PC-3 (cell line): ENCODE results near the gene SYNE1. TPM values are rescaled to one million over a fixed set of nuclear protein-coding genes. Genes with fewer than 3 reads are reported as not detected.

ENCODE experiments used
- ATAC-seq: fragments of 200-7000 bp; cut with Tn5 transposase; 2 replicates; pipeline ENCODE4 v1.9.1; 2020; ENCODE audit warnings: mild to moderate bottlenecking, moderate library complexity
- BruUV-seq: library from RNA; stranded (reverse); fragments of 400-500 nt; replicated peaks from 2 replicates; lab custom pipeline; 2021; lab: Mats Ljungman, UMichigan
- CTCF ChIA-PET: fragments of 300-600 bp; sonication (Branson Sonifier 250); formaldehyde crosslinking; loops from one replicate; lab custom pipeline; 2022; ENCODE audit warnings: antibody characterized with exemption; lab: Charles Lee
- POLR2A ChIA-PET: fragments of 300-600 bp; sonication (Branson Sonifier 250); formaldehyde crosslinking; loops from one replicate; lab custom pipeline; 2022; ENCODE audit warnings: antibody characterized with exemption; ENCODE audit not compliant: unreplicated experiment; lab: Charles Lee
- DNase-seq: peaks from one replicate; pipeline ENCODE4 v3.0.0-alpha.2; 2015
- H2AFZ ChIP-seq: fragments of 300-600 bp; sonication (generic); 2 replicates; pipeline ENCODE4 v1.6.0; 2016; ENCODE audit warnings: antibody characterized with exemption, low read length
- H3F3A ChIP-seq: fragments of 300-600 bp; sonication (generic); one replicate; pipeline ENCODE4 v1.6.0; 2017; ENCODE audit warnings: antibody characterized with exemption, low read length, control low read depth, mild to moderate bottlenecking; ENCODE audit not compliant: unreplicated experiment
- H3K27ac ChIP-seq: fragments of 300-600 bp; sonication (generic); 2 replicates; pipeline ENCODE4 v1.5.1; 2016; ENCODE audit warnings: mild to moderate bottlenecking, low read length
- H3K27me3 ChIP-seq: fragments of 300-600 bp; sonication (generic); 2 replicates; pipeline ENCODE4 v1.6.1; 2016; ENCODE audit warnings: low read length, mixed read lengths
- H3K36me3 ChIP-seq: fragments of 300-600 bp; sonication (generic); 2 replicates; pipeline ENCODE4 v1.6.1; 2016; ENCODE audit warnings: low read depth, mixed run types, low read length, mixed read lengths
- H3K4me1 ChIP-seq: fragments of 300-600 bp; sonication (generic); 2 replicates; pipeline ENCODE4 v1.5.1; 2016; ENCODE audit warnings: low read length; ENCODE audit not compliant: insufficient read depth
- H3K4me2 ChIP-seq: fragments of 300-600 bp; sonication (generic); 2 replicates; pipeline ENCODE4 v1.6.0; 2016; ENCODE audit warnings: low read length
- H3K4me3 ChIP-seq: fragments of 300-600 bp; sonication (generic); 2 replicates; pipeline ENCODE4 v1.5.1; 2016; ENCODE audit warnings: mild to moderate bottlenecking, low read length, mixed read lengths
- H3K79me2 ChIP-seq: fragments of 300-600 bp; sonication (generic); 2 replicates; pipeline ENCODE4 v1.6.1; 2017; ENCODE audit warnings: low read length, mixed read lengths
- H3K9ac ChIP-seq: fragments of 300-600 bp; sonication (generic); 2 replicates; pipeline ENCODE4 v1.6.0; 2016; ENCODE audit warnings: mild to moderate bottlenecking, low read length
- H3K9me2 ChIP-seq: fragments of 300-600 bp; sonication (generic); replicated peaks from 2 replicates; pipeline ENCODE4 v1.6.1; 2016; ENCODE audit warnings: mixed run types, low read length, mixed read lengths
- H3K9me3 ChIP-seq: fragments of 300-600 bp; sonication (generic); 2 replicates; pipeline ENCODE4 v1.6.1; 2016; ENCODE audit warnings: low read length, mixed read lengths
- H4K20me1 ChIP-seq: fragments of 300-600 bp; sonication (generic); 2 replicates; pipeline ENCODE4 v1.6.1; 2016; ENCODE audit warnings: low read length, mixed read lengths
- EZH2 ChIP-seq: fragments of 300-600 bp; sonication (generic); IDR thresholded peaks from one replicate; pipeline ENCODE4 v1.6.1; 2017; ENCODE audit warnings: antibody characterized with exemption, mild to moderate bottlenecking, low read length; ENCODE audit not compliant: unreplicated experiment
- EZH2phosphoT487 ChIP-seq: fragments of 300-600 bp; sonication (generic); IDR thresholded peaks from 2 replicates; pipeline ENCODE4 v1.6.1; 2018; ENCODE audit warnings: mild to moderate bottlenecking, antibody characterized with exemption, low read length, borderline replicate concordance
- intact Hi-C: fragments of 100-400 bp; cut with micrococcal nuclease; formaldehyde crosslinking; loops from 2 replicates; pipeline ENCODE4 v1.9.0; 2023
- total RNA-seq: library from RNA; depleted of rRNA; stranded (reverse); fragments of >200 nt; gene quantifications from 2 replicates; pipeline ENCODE4 v1.2.3, GENCODE V29; 2014
- TF ChIP-seq, protein P1 (sequence below): fragments of 300-600 bp; sonication (generic); conservative IDR thresholded peaks from 2 replicates; pipeline ENCODE4 v1.5.1; 2017; ENCODE audit warnings: antibody characterized with exemption, low read depth, mild to moderate bottlenecking, low read length

The SYNE1 gene
- total RNA-seq, 1 experiment from 2014 or later: 16.7 TPM

DNA sequence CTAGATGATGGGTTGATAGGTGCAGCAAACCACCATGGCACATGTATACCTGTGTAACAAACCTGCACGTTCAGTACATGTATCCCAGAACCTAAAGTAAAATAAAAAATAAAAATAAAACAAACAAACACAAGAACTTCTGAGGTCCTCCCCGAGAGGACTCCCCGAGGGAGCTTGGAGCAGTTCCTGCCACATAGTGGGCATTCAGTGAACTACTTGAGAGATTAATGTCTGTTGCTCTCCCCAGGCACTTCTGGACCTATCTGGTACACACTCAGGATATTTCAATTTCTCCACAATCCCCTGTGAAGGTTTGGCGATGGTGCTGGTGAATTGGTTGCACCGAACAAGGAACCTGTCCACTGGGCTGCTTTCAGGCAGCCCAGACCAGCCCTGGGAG is 518.5 kb downstream of the SYNE1 start:
- DNase-seq (peak; percentile 22), ATAC-seq (no peak)
- Histone ChIP-seq H3K27ac (no peak overlapping the region), H3K79me2 (no peaks in the 10 kb centered on the region), H4K20me1 (no peaks in the 10 kb centered on the region), H3K27me3 (no peaks in the 10 kb centered on the region), H3F3A (no peaks in the 10 kb centered on the region), H3K36me3 (no peaks in the 10 kb centered on the region), H2AFZ (no peak overlapping the region), H3K9ac (no peak overlapping the region), H3K9me2 (no peaks in the 10 kb centered on the region), H3K4me3 (no peak overlapping the region), H3K4me2 (no peak overlapping the region), H3K9me3 (no peaks in the 10 kb centered on the region), H3K4me1 (peaks cover 9% of the 10 kb centered on the region; the same call in 1 of the 2 replicates)
- no TSS peak for BruUV-seq
- intact Hi-C loops: no loop called here
- TF ChIP-seq, protein P1, sequence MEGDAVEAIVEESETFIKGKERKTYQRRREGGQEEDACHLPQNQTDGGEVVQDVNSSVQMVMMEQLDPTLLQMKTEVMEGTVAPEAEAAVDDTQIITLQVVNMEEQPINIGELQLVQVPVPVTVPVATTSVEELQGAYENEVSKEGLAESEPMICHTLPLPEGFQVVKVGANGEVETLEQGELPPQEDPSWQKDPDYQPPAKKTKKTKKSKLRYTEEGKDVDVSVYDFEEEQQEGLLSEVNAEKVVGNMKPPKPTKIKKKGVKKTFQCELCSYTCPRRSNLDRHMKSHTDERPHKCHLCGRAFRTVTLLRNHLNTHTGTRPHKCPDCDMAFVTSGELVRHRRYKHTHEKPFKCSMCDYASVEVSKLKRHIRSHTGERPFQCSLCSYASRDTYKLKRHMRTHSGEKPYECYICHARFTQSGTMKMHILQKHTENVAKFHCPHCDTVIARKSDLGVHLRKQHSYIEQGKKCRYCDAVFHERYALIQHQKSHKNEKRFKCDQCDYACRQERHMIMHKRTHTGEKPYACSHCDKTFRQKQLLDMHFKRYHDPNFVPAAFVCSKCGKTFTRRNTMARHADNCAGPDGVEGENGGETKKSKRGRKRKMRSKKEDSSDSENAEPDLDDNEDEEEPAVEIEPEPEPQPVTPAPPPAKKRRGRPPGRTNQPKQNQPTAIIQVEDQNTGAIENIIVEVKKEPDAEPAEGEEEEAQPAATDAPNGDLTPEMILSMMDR: no peak; the same call in 1 of the 2 replicates
- TF ChIP-seq EZH2phosphoT487: no peak
- no peak for TF ChIP-seq EZH2
- POLR2A ChIA-PET: no interaction called here
- CTCF ChIA-PET: interaction anchor here (0.7 kb wide), 1 partner anchor 469 kb away, joined by 3 read pairs; no protein-coding TSS in a partner anchor

DNA sequence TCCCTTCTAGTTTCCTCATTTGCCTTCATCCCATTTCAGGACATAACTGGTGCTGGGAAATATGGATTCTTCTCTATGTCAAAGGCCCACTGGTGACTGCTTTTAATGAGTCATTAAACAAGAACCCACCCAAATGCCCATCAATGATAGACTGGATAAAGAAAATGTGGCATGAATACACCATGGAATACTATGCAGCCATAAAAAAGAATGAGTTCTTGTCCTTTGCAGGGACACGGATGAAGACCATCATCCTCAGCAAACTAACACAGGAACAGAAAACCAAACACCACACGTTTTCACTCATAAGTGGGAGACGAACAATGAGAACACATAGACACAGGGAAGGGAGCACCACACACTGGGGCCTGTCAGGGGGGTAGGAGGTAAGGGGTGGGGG is 518.9 kb downstream of the SYNE1 start:
- ChIA-PET CTCF (no interaction called here), POLR2A (interaction anchor here (0.6 kb wide), 1 partner anchor 81 kb away, joined by 4 read pairs; no protein-coding TSS in a partner anchor)
- no peaks in the 10 kb centered on the region for H3K79me2 ChIP-seq
- no peak overlapping the region for H3K4me3 ChIP-seq
- H4K20me1 ChIP-seq: no peaks in the 10 kb centered on the region
- no peak overlapping the region for H3K4me2 ChIP-seq
- no peak overlapping the region for H3K27ac ChIP-seq
- no peak overlapping the region for H2AFZ ChIP-seq
- ATAC-seq (no peak), DNase-seq (no peak)
- H3K4me1 ChIP-seq: peaks cover 7% of the 10 kb centered on the region; the same call in 1 of the 2 replicates
- no TSS peak for BruUV-seq
- no peaks in the 10 kb centered on the region for H3K27me3 ChIP-seq
- H3K9me2 ChIP-seq: no peaks in the 10 kb centered on the region
- no peaks in the 10 kb centered on the region for H3K9me3 ChIP-seq
- H3K9ac ChIP-seq: no peak overlapping the region
- intact Hi-C loops: no loop called here
- no peaks in the 10 kb centered on the region for H3K36me3 ChIP-seq
- TF ChIP-seq, protein P1: no peak
- TF ChIP-seq EZH2 (no peak), EZH2phosphoT487 (no peak)
- H3F3A ChIP-seq: no peaks in the 10 kb centered on the region

DNA sequence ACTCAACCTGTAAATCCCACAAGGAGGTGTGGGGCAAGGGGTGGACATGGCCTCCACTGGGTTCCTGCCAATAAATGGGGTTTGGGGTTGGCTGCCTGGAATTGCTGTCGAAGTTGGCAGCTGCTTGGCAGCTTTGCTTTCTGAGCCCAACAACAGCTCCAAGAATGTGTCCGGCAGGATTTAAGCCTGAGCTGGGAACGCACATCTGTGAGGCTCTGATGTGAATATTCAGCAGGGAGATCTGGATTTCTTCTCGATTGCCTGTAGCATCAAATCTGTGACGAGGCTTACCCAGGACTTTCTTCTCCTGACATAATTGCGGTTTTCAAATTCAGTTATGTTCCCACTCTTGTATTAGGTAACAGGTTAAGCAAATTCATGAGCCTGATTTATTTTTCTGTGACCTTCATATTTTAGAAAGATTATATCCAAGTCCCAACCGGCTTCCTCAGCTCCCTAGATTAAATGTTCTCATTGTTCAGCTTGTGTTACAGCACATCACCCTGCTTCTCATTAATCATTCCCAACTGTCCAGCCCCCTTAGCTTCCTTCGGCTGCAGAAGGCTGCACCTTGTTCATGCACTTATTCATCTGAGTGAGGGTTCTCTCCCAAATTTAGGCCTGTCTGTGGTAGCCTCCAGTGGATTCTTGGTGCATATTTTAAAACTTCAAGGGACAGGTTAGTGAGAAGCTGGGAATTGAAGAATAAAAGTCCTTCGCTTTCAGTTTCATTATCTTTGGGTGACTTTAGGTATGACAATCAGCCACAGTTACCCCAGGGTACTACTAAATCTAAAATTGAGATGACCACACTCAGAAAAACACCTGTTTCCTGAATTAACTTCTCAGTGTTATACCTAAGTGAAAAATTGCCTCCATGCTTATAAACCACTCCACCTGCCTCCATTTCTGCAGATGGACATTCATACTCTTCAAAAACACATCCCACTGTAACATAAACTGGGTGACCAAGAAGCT is 519.7 kb downstream of the SYNE1 start:
- TF ChIP-seq EZH2phosphoT487 (no peak), EZH2 (no peak)
- TF ChIP-seq, protein P1: no peak
- intact Hi-C loops: no loop called here
- DNase-seq (no peak), ATAC-seq (no peak)
- H3K4me2 ChIP-seq: no peak overlapping the region
- BruUV-seq: no TSS peak
- H3K9ac ChIP-seq: no peak overlapping the region
- ChIA-PET CTCF (interaction anchor here (0.6 kb wide), 1 partner anchor 22 kb away, joined by 3 read pairs; no protein-coding TSS in a partner anchor), POLR2A (interaction anchor here (0.6 kb wide), 1 partner anchor 80 kb away, joined by 4 read pairs; no protein-coding TSS in a partner anchor)
- H3K27me3 ChIP-seq: no peaks in the 10 kb centered on the region
- H3K9me2 ChIP-seq: no peaks in the 10 kb centered on the region
- no peaks in the 10 kb centered on the region for H3K4me1 ChIP-seq
- no peaks in the 10 kb centered on the region for H3K79me2 ChIP-seq
- no peaks in the 10 kb centered on the region for H3F3A ChIP-seq
- no peak overlapping the region for H3K4me3 ChIP-seq
- no peaks in the 10 kb centered on the region for H3K9me3 ChIP-seq
- H3K27ac ChIP-seq: no peak overlapping the region
- no peaks in the 10 kb centered on the region for H4K20me1 ChIP-seq
- H3K36me3 ChIP-seq: no peaks in the 10 kb centered on the region
- no peak overlapping the region for H2AFZ ChIP-seq
